KOPT-K1 (cell line): ENCODE data around the gene LHFPL3.
"Not testable (repeated sequence)": the region's sequence is repeated elsewhere in the genome, so short reads cannot be mapped to it uniquely, and the experiment has no call there.

Experiments used
- H3K27ac ChIP-seq: fragments of 200-600 bp; sonication (generic); 2 replicates; pipeline ENCODE4 v1.5.1; 2016; ENCODE audit warnings: antibody characterized with exemption, mild to moderate bottlenecking, low read depth, low read length; ENCODE audit not compliant: poor library complexity, severe bottlenecking
- H3K36me3 ChIP-seq: fragments of 200-600 bp; sonication (generic); 2 replicates; pipeline ENCODE4 v1.5.1; 2017; ENCODE audit warnings: antibody characterized with exemption, mild to moderate bottlenecking, low read length, moderate library complexity; ENCODE audit not compliant: insufficient read depth
- H3K9me3 ChIP-seq: fragments of 200-600 bp; sonication (generic); 2 replicates; pipeline ENCODE4 v1.5.1; 2017; ENCODE audit warnings: antibody characterized with exemption, low read length, mild to moderate bottlenecking; ENCODE audit not compliant: insufficient read depth, poor library complexity, severe bottlenecking

The LHFPL3 gene

GRCh38 chr7:104923010-104923421 is 594.6 kb downstream of the LHFPL3 start:
- no peak overlapping the region for H3K27ac ChIP-seq
- no peaks in the 10 kb centered on the region for H3K9me3 ChIP-seq
- no peaks in the 10 kb centered on the region for H3K36me3 ChIP-seq

GRCh38 chr7:104926189-104926588 is 597.8 kb downstream of the LHFPL3 start:
- H3K36me3 ChIP-seq, H3K9me3 ChIP-seq, H3K27ac ChIP-seq: not testable (repeated sequence)

GRCh38 chr7:104926601-104927041 is 598.2 kb downstream of the LHFPL3 start:
- H3K36me3 ChIP-seq: no peaks in the 10 kb centered on the region
- H3K9me3 ChIP-seq: no peaks in the 10 kb centered on the region
- no peak overlapping the region for H3K27ac ChIP-seq

- no peak overlapping the region for H3K27ac ChIP-seq
- no peaks in the 10 kb centered on the region for H3K36me3 ChIP-seq
- no peaks in the 10 kb centered on the region for H3K9me3 ChIP-seq
Observed at GRCh38 chr7:104927055-104927454, 598.7 kb downstream of the LHFPL3 start.

- no peaks in the 10 kb centered on the region for H3K9me3 ChIP-seq
- no peak overlapping the region for H3K27ac ChIP-seq
- no peaks in the 10 kb centered on the region for H3K36me3 ChIP-seq
Observed at GRCh38 chr7:104928721-104929400, 600.5 kb downstream of the LHFPL3 start.

GRCh38 chr7:104929921-104930320 is 601.5 kb downstream of the LHFPL3 start:
- Histone ChIP-seq H3K36me3 (no peaks in the 10 kb centered on the region), H3K27ac (no peak overlapping the region), H3K9me3 (no peaks in the 10 kb centered on the region)

GRCh38 chr7:104931181-104931781 is 602.9 kb downstream of the LHFPL3 start:
- Histone ChIP-seq H3K36me3 (no peaks in the 10 kb centered on the region), H3K27ac (no peak overlapping the region), H3K9me3 (no peaks in the 10 kb centered on the region)

- no peak overlapping the region for H3K27ac ChIP-seq
Observed at GRCh38 chr7:104933022-104933421, 604.6 kb downstream of the LHFPL3 start.

GRCh38 chr7:104933521-104933988 is 605.2 kb downstream of the LHFPL3 start:
- Histone ChIP-seq H3K36me3 (no peaks in the 10 kb centered on the region), H3K9me3 (no peaks in the 10 kb centered on the region), H3K27ac (no peak overlapping the region)

More at GRCh38 chr7:104933022-104933421, 604.6 kb downstream of the LHFPL3 start:
- H3K9me3 ChIP-seq: no peaks in the 10 kb centered on the region
- H3K36me3 ChIP-seq: no peaks in the 10 kb centered on the region

- Histone ChIP-seq H3K9me3 (no peaks in the 10 kb centered on the region), H3K27ac (no peak overlapping the region), H3K36me3 (no peaks in the 10 kb centered on the region)
Observed at GRCh38 chr7:104934665-104935064, 606.3 kb downstream of the LHFPL3 start.

- Histone ChIP-seq H3K9me3 (no peaks in the 10 kb centered on the region), H3K36me3 (no peaks in the 10 kb centered on the region), H3K27ac (no peak overlapping the region)
Observed at GRCh38 chr7:104935276-104935675, 606.9 kb downstream of the LHFPL3 start.

GRCh38 chr7:104936546-104936945 is 608.1 kb downstream of the LHFPL3 start:
- Histone ChIP-seq H3K27ac (no peak overlapping the region), H3K36me3 (no peaks in the 10 kb centered on the region), H3K9me3 (no peaks in the 10 kb centered on the region)

GRCh38 chr7:104937489-104937888 is 609.1 kb downstream of the LHFPL3 start:
- H3K36me3 ChIP-seq, H3K9me3 ChIP-seq, H3K27ac ChIP-seq: not testable (repeated sequence)

- no peaks in the 10 kb centered on the region for H3K9me3 ChIP-seq
- H3K27ac ChIP-seq: no peak overlapping the region
Observed at GRCh38 chr7:104938741-104939390, 610.5 kb downstream of the LHFPL3 start.

GRCh38 chr7:104940023-104940710 is 611.8 kb downstream of the LHFPL3 start:
- no peak overlapping the region for H3K27ac ChIP-seq

More at GRCh38 chr7:104938741-104939390, 610.5 kb downstream of the LHFPL3 start:
- no peaks in the 10 kb centered on the region for H3K36me3 ChIP-seq

More at GRCh38 chr7:104940023-104940710, 611.8 kb downstream of the LHFPL3 start:
- H3K9me3 ChIP-seq: no peaks in the 10 kb centered on the region
- H3K36me3 ChIP-seq: no peaks in the 10 kb centered on the region
